HG02759 (cell line): ENCODE results near the gene PILRB.
"Not testable (repeated sequence)": the region's sequence is repeated elsewhere in the genome, so short reads cannot be mapped to it uniquely, and the experiment has no call there.

Experiments used
- ATAC-seq: cut with Tn5 transposase; IDR thresholded peaks from one replicate; pipeline ENCODE4 v1.9.1; 2021; ENCODE audit warnings: mild to moderate bottlenecking, moderate library complexity; ENCODE audit not compliant: unreplicated experiment

The PILRB gene

GRCh38 chr7:100358027-100358856, at the start of gene PILRB:
PILRB (plus strand) TSS chr7:100358117; CDS start chr7:100358303, 186 bp downstream.
- ATAC-seq: no peak

DNA sequence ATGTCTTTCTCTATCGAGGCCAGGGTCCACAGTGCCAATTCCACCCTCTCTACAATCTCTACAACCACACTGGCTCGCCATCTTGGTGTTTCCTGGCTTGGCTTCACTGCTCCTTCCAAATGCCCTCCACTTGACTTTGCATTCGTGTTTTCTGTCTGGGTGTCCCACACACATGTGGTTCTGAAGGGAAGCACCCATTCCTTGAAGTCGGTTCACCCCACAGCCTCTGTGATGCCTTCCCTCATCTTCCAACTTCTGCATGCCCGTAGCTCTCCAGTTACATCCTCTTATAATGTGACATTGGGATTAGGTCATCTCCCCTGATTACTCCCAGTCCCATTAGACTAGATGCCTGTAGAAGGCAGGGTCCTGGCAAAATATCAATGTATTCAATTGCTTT, 39.6 kb upstream of the PILRB start:
- ATAC-seq: not testable (repeated sequence)

DNA sequence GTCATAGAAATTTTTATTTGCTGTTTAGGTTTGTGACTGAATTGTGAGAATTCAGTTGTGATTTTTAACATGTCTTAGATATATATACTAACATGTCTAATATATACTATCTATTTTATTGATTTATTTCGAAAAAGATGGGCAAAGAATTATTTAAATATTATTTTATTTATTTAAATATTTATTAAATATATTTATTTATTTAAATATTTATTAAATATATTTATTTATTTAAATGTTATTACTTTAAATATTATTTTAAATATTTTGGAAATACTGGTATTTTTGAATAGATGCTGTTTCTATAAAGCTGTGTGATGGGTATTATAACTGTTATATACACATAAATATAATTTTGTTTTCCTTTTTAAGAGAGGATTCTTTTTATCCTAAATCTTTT, 36.3 kb upstream of the PILRB start:
- not testable (repeated sequence) for ATAC-seq

DNA sequence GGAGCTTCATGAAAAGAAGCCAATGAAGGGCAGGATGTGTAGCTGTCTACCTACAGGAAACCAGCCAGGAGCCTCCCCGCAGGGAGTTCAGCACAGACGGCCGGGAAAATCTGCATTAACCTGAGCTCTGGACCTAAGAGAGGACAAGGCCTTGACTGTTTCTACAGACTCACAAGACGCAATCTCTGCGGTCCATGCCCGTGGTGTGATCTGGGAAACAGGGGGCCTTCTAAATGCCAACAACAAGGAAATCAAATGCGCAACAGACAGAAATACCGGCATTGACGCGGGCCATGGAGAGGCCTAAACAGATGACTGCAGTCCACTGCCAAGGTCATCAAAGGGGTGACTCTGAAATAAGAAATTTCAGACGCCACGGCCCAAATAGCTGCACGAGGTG, 33.7 kb upstream of the PILRB start:
- ATAC-seq: not testable (repeated sequence)

DNA sequence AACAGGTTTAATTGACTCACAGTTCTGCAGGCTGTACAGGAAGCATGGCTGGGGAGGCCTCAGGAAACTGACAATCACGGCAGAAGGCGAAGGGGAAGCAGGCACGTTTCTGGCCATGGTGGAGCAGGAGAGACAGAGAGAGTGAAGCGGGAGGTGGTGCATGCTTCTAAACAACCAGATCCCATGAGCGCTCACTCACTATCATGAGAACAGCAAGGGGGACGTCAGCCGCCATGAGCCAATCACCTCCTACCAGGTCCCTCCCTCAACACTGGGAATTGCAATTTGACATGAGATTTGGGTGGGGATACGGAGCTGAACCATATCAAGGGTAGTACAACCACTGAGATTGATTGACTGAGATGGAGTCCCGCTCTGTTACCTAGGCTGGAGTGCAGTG, 32.2 kb upstream of the PILRB start:
- ATAC-seq: not testable (repeated sequence)

DNA sequence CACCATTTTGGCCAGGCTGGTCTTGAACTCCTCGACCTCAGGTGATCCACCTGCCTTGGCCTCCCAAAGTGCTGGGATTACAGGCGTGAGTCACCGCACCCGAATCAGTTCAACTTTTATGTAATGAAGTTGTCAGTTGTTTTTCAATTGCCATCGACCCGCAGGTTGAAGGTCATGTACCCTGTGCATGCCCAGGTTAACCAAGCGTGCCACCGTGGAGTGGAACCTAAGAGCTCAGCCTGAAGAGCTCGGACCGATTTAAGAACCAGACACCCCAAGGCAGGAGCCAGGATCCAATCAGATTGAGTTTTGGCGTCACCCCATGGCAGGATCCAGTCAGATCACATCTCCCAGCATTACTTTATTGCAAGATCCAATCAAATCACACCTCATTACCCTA, 31.0 kb upstream of the PILRB start:
- ATAC-seq: not testable (repeated sequence)

DNA sequence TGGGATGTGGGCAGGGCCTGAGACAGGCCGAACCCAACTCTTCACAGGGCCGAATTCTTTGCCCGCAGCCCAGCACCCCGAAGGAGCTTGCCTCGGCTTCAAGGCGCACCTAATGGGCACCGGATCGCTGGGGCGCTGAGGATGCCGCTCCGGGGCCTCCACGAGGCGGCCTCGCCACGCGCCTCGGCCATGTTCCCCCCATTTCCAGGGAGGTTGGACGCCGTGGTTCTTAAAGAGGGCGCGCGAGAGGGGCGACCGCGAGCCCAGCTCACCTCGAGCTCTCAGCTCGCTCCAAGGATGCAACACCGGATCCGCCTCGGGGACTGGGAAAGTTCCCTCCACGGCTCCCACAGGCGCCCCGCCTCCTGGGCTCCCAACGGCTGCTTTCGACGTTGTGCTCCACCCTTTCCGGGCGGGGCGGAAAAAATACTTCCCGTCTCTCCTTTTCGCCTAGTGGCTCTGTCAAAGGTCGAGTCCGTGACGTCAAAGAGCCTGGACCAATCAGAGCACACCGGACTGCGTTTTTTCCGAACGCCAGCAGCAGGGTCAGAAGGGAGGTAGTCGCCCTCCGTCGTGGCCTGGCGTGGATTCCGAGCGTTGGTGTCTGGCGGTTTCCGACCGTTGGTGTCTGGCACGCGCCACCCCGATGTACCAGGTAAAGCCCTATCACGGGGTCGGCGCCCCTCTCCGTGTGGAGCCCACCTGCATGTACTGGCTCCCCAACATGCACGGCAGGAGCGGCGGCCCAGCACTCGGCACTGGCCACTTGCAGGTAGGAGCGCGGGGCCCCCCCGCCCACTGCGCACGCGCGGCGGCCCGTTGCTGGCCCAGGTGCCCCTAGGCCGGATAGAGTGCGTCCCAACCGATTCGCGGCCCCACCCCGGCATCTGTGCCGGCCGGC, 22.1 kb upstream of the PILRB start:
- ATAC-seq: peak; percentile 96

DNA sequence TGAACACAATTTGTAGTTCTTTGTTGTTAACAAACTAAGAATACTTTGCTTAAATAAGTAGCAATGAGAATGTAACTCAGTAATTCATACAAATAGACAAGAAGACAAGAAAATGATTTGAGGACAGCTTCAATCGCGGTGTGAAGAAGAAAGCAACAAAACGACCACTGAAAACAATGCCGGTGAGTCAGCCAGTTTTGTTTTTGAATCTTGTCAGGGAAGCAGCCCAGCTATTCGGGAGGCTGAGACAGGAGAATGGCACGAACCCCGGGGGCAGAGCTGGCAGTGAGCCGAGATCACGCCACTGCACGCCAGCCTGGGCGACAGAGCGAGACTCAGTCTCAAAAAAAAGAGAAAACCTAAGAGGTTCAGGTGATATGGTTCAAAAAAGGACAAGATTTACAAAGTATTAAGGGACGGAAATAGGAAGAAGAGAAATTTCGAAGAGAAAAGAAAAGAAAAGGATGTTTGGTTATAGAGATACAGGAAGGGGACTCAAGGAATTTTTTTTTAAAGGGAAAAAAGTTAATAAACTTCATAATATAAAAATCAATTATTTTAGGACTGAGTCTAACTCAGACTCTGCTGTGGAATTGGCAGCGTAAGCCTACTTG, 19.7 kb upstream of the PILRB start:
- ATAC-seq: not testable (repeated sequence)

- not testable (repeated sequence) for ATAC-seq
Observed at GRCh38 chr7:100341286-100341685, 16.6 kb upstream of the PILRB start.

DNA sequence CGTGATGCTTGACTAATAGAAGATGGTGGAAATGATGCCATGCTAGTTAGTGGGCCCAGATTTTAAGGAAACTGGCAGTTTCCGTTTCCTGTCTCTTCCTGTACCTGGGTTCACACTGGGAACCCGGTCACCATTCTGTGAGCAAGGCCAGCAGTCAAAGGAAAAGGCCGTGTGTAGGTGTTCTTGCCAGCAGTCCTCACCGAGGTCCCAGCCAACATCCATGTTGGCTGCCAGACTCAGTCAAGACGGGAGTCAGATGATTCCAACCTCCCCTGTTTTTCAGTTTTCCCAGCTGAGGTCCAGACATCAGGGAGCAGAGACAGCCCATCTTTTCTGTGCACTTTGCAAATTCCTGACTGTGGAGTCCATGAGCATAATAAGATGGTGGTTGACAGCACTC, 15.2 kb upstream of the PILRB start:
- ATAC-seq: no peak

DNA sequence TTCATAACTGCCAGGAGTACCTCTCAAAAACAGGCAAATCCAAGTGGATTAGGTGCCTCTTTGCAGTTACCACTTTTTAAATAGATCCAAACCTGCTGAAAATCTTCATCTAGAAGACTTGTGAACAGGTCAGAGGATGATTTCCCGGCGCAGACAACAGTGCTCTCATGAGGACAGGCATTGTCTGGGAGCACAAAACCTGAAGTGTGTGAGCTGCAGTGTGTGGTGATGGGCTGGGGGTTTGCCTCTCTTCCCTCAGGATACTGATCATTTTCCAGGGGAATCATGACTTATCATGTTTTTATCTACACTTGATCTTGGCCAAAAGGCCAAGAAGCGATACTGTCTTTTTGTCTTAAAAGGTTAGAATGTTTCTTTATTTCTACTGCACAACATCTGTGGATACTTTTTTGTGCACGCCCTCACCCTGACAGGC, 13.8 kb upstream of the PILRB start:
- ATAC-seq: not testable (repeated sequence)

GRCh38 chr7:100344560-100345287, 13.2 kb upstream of the PILRB start:
- ATAC-seq: peak; percentile 82

GRCh38 chr7:100345288-100345672, 12.6 kb upstream of the PILRB start:
- ATAC-seq: peak; percentile 37

GRCh38 chr7:100346921-100347320, 11.0 kb upstream of the PILRB start:
- no peak for ATAC-seq

DNA sequence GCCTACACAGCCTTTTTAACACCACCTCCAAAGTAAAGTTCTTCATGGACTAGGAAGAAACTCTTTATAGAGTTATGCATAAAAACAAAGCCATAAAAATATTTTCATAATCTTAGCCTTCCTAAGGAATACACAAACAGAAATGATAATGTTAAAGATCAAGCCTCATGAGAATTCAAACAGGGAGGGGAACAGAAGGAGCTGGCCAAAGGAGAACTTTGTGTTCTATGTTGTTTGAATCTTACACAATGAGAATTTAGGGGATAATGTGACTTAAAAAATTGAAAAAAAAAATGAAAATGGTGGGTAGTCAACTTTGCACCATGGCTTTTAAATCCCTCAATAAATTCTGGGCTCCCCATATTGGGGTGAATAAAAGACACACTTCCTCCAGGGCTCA, 9.1 kb upstream of the PILRB start:
- no peak for ATAC-seq

DNA sequence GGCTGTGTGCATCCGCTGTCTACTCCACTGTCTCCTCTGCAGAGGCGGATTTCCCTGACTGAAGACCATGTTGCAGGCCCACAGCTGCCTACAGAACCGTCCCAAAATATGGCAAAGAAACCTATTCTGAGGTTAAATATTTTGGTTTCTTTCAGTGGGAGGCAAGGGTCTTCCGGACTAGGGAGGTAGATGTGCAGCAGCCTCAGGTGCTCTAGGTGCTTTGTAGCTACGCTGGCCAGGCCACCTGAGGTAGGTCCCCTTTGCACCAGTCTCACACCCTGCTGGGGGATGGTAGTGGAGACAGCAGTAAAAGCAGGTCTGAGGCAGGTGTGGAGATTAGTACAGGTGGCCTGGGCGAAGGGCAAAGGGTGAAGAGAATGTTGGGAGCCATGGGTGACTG, 8.2 kb upstream of the PILRB start:
- no peak for ATAC-seq

GRCh38 chr7:100351657-100352058, 6.3 kb upstream of the PILRB start:
- ATAC-seq: no peak

GRCh38 chr7:100352230-100352781, 5.6 kb upstream of the PILRB start:
- not testable (repeated sequence) for ATAC-seq

GRCh38 chr7:100352984-100353684, 4.8 kb upstream of the PILRB start:
- no peak for ATAC-seq
